Measurements from ENCODE around the gene KCNG2. TPM values are rescaled to one million over a fixed set of nuclear protein-coding genes. Genes with fewer than 3 reads are reported as not detected.

Gene KCNG2
- total RNA-seq, 4 donors from 2014 or later = 0.44 TPM; not detected in 3

DNA sequence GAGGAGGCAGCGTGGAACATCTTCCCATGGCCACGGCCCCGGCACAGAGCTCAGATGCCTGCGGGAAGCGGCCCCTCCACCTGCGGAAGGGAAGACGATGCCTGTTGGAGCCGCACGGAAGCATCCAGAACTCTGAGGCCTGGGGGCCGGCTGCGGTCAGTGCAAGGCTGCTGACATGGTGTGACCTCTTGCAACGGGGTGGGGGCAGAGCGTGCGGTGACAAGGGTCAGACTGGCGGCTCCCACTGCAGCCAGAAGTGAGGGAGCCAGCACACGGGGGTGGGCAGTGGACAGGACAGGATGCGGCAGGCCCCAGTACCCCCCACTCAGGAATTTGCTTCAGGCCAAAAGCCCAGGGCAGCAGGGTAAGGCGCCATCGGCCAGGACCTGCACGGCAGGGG is 104.9 kb downstream of the KCNG2 start:
- TF ChIP-seq, protein P1, sequence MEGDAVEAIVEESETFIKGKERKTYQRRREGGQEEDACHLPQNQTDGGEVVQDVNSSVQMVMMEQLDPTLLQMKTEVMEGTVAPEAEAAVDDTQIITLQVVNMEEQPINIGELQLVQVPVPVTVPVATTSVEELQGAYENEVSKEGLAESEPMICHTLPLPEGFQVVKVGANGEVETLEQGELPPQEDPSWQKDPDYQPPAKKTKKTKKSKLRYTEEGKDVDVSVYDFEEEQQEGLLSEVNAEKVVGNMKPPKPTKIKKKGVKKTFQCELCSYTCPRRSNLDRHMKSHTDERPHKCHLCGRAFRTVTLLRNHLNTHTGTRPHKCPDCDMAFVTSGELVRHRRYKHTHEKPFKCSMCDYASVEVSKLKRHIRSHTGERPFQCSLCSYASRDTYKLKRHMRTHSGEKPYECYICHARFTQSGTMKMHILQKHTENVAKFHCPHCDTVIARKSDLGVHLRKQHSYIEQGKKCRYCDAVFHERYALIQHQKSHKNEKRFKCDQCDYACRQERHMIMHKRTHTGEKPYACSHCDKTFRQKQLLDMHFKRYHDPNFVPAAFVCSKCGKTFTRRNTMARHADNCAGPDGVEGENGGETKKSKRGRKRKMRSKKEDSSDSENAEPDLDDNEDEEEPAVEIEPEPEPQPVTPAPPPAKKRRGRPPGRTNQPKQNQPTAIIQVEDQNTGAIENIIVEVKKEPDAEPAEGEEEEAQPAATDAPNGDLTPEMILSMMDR (IDR thresholded peaks at IDR 0.05; ENCODE audit: low read depth) = no peak

DNA sequence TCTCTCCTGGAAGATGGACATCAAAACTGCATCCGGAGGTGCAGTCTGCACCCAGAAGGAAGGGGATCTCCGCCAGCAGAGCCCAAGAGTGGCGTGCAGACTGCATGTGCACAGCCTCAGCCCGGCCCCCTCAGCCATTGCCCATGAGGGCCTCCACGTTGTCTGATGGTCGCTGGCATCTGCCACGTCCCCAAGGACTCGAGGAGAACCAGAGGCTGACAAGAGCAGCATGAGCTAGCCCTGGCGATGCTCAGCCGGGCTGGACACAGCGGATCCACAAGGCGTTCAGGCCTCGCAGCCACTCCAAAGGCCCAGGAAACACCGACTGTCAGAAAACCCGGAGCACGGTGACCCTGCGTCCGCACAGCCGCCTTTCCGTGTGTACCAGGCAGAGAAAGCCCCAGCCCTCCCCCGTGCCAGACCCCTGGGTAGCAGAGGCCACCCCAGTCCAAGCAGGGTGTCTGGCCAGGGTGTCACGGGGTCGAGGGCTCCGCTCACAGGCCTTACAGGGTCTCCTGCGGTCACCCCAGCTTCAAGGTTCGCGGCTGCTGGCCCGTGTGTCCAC is 105.4 kb downstream of the KCNG2 start:
- TF ChIP-seq, protein P1 (IDR thresholded peaks at IDR 0.05; ENCODE audit: low read depth) = no peak

DNA sequence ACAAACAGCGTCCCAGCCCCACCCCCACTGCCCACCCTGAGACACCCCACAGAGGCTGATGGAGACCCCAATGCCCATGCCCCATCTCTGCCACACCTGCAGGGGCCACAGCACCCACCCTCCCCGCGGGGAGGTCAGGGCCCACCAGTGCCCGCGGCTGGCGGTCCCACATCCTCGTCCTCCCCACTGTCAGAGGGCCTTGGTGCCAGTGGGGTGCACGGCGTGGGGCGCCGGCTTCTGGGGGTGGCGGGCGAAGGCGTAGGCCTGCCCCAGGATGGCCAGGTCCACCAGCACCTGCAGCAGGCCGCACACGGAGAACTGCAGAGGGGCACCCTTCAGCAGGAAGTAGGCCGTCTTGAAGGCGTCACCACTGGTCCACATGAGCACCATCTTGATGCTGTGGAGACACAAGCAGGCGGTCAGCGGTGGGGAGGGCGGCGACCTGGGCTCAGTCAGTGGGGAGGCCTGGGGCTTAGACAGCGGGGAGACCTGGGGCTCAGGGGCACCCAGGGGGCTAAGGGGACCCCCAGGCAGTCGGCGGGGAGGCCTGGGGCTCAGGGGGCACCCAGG is 106.1 kb downstream of the KCNG2 start:
- TF ChIP-seq, protein P1 (IDR thresholded peaks at IDR 0.05; ENCODE audit: low read depth) = no peak

DNA sequence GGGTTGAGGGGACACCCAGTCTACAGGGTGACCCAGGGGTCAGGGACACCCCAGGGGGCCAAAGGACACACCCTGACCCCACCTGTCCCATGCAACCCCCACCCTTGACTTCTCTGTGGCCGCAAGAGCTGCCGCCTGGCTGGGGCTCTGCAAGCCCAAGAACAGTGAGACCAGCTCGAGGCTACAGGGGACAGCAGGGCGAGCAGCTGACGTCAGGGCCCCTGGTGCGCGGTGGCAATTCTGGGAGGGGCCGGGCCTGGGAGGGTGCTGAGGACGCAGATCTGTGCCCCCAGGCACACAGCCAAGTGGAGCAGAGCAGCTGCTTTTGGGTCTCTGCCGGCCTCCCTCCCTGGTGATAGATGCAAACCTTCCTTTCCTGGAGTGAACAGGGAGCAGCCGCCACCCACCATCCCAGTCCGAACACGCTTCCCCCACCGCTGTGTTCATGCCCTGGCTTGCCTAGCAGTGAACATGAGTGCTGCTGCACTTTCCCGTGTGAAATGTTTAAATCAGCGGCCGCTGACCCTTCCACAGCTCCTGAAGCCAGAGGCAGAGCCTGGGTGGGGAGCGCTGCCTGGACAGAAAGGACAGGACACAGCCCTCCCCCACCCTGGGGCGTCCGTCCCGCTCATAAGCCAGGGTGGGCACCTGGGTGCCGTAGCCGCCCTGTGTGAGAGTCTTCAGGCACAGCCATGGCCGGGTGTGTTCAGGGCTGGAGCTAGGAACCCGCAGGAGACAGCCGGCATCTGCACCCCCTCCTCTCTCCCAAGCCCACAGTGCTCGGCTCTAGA is 106.8 kb downstream of the KCNG2 start:
- TF ChIP-seq, protein P1 (IDR thresholded peaks at IDR 0.05; ENCODE audit: low read depth) = no peak

DNA sequence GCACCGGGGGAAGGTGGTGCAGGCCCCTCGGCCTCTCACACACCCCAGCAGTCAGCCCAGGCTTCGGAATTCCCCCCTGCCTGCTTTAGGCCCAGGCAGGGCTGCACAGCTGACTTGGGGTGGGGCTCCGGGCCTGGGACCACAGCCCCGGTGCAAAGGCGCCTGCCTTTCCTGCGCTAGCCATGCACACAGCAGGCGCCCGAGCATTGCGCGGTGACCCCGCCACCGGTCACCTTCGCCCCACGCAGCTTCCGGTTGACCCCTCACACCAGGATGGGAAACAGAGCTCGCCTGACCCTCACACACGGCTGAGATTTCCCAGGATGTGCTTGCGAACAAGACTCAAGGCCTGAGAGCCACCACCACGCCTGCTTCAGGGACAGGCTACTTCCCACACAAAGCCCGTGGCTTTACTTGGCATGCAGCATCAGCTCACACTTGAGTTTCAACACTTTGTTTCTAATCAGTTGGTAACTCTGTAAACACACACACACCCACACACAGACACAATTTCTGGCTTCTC is 107.7 kb downstream of the KCNG2 start:
- TF ChIP-seq, protein P1 (IDR thresholded peaks at IDR 0.05; ENCODE audit: low read depth) = no peak

DNA sequence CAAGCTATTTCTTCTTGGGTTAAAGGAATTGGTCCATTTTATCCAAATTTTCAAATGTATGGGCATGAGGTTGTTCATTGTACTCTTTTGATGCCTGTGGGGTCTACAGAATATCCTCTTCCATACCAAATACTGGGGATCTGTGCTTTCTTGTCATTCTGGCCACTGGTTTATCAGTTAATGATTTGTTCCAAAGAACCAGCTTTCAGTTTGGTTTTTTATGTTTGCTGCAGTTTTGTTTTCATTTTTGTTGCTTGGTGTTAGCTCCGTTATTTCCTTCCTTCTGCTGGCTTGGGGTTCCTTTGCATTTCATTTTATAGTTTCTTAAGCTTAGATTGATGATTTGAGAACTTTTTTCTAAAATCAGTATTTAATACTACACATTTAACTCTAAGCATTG is 108.3 kb downstream of the KCNG2 start:
- TF ChIP-seq, protein P1 (IDR thresholded peaks at IDR 0.05; ENCODE audit: low read depth) = no peak

DNA sequence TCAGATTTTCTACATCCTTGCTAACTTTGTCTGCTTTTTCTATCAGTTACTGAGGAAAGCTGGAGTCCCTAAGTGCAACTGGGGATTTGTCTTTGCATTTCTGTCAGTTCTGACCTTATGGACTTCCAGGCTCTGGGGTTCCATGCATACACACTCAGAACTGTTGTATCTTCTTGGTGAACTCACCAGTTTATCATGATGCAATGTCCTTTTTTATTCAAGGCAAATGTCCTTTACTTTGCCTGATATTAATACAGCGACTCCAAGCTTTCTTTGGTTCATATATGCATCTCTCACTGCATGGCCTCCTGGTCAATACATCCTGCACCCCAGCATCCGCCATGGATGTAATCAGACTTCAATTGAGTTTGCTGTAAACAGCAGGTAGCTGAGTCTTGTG is 109.0 kb downstream of the KCNG2 start:
- TF ChIP-seq, protein P1 (IDR thresholded peaks at IDR 0.05; ENCODE audit: low read depth) = no peak
